GM13976 (cell line): ENCODE measurements around the gene KRT71.

Source experiments
- DNase-seq: peaks from one replicate; pipeline ENCODE4 v3.0.0; 2012; ENCODE audit warnings: low spot score
- in situ Hi-C: fragments of 300-500 bp; cut with MboI; formaldehyde crosslinking; loops from one replicate; pipeline ENCODE4 v1.12.0; 2022; ENCODE audit warnings: low sequenced_read_pairs, mixed read lengths, inconsistent platforms; ENCODE audit not compliant: unreplicated experiment
- TF ChIP-seq, protein P1 (sequence below): IDR thresholded peaks from 2 replicates; pipeline ENCODE4 v1.5.1; 2012; ENCODE audit warnings: borderline replicate concordance, mild to moderate bottlenecking; ENCODE audit not compliant: insufficient read depth; ENCODE audit errors: extremely low read depth, missing control alignments, control extremely low read depth

Gene KRT71

DNA sequence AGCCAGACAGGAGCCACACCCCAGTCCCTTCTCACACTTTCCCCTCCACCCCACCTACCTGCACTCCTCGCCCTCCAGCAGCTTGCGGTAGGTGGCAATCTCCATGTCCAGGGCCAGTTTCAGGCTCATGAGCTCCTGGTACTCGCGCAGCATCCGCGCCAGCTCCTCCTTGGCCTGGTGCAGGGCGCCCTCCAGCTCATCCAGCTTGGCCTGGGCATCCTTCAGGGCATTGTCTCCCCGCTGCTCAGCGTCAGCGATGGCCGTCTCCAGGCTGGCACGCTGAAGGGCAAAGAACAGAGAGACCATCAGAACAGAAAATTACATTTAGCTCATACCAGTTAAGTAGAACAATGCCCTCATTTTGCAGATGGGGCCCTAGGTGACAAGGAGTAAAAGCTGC, 15.2 kb upstream of the KRT71 start:
- in situ Hi-C loops, result no loop called here
- TF ChIP-seq, protein P1, sequence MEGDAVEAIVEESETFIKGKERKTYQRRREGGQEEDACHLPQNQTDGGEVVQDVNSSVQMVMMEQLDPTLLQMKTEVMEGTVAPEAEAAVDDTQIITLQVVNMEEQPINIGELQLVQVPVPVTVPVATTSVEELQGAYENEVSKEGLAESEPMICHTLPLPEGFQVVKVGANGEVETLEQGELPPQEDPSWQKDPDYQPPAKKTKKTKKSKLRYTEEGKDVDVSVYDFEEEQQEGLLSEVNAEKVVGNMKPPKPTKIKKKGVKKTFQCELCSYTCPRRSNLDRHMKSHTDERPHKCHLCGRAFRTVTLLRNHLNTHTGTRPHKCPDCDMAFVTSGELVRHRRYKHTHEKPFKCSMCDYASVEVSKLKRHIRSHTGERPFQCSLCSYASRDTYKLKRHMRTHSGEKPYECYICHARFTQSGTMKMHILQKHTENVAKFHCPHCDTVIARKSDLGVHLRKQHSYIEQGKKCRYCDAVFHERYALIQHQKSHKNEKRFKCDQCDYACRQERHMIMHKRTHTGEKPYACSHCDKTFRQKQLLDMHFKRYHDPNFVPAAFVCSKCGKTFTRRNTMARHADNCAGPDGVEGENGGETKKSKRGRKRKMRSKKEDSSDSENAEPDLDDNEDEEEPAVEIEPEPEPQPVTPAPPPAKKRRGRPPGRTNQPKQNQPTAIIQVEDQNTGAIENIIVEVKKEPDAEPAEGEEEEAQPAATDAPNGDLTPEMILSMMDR, result no peak
- no peak for DNase-seq

DNA sequence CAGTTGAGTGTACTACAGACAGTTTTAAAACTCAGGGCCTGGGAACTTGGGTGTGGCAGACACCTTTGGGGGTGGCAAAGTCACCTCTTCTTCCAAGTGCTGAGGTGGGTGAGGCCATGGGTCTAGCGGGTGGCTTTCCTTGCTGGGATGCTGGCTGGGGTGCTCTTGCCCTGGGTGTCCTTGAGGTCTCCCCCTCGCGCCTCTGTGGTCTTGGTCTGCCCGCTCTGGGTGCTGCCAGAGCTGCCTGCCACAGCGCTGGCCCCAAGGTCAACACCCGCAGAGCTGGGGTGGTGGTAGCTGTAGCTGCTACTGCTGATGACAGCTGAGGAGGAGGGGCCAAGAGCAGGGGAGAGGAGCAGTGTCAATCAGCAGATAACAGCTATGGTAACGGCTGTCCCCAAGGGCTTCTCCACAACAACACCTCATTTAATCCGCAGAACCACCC, 13.9 kb upstream of the KRT71 start:
- no peak for DNase-seq
- TF ChIP-seq, protein P1, result no peak
- in situ Hi-C loops, result no loop called here

DNA sequence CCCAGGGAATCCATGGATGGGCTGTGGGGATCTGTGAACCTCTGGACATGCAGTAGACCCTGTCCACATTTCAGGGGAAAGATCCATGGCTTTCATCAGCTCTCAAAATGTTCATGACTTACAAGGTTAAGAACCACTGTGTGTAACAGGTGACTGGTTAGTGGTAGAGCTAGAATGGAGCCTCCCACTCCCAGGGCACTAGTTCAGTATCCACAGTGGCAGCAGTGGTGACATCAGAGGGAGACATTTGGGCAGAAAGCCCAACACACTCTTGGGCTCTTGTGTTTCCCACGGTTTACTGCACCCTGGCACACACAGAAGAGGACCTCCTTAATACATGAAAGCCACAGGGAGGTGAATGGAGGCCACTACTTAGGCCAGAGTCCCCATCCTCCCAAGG, 11.6 kb upstream of the KRT71 start:
- TF ChIP-seq, protein P1, result no peak
- in situ Hi-C loops, result no loop called here

DNA sequence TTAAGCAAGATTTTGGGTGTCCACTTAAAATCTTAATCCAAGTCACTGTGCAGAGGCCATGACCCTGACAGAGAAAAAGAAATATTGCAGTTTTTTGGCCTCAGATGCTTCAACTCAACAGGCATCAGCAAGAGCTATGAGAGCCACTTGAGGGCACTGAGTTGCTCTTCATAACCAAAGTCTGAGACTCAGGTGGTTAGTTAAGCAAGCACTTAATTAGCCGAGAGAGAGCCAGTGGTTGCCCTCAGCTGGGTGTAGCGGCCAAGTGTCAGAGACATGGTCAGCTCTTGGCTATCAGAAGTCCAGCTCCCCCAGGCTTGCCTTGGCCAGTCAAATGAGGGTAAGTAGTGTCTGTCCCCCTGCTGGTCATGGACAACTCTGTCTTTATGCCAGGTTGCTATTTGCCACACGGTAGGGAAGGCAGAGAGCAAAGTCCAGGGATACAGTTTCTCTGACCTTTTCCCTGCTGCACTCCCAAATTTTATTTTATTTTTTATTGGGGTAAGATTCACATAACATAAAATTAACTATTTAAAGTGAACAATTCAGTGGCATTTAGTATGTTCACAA, 9.0 kb upstream of the KRT71 start:
- DNase-seq, result no peak

More for the DNA sequence above, 11.6 kb upstream of the KRT71 start:
- no peak for DNase-seq

DNA sequence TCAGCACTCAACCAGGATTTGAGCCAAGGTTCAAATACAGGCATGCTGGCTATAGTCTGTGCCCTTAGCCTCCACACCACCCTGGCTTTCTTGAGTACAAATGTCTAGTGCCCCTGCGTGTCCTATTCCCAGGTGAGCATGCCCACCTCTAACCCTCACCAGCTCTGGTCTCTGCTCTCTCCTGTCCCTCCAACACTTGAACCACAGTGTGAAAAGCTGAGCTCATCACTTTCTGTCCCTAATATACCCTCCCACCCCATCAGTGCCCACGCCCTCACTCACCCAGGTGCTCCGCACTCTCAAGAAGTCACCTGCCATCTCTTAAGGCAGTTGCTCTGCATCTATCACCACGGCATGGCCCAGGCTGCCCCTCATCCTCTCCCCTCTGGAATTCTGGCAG, 7.0 kb upstream of the KRT71 start:
- TF ChIP-seq, protein P1, result no peak
- DNase-seq, result no peak
- in situ Hi-C loops, result no loop called here

More for the DNA sequence above, 9.0 kb upstream of the KRT71 start:
- in situ Hi-C loops, result no loop called here
- TF ChIP-seq, protein P1, result no peak

DNA sequence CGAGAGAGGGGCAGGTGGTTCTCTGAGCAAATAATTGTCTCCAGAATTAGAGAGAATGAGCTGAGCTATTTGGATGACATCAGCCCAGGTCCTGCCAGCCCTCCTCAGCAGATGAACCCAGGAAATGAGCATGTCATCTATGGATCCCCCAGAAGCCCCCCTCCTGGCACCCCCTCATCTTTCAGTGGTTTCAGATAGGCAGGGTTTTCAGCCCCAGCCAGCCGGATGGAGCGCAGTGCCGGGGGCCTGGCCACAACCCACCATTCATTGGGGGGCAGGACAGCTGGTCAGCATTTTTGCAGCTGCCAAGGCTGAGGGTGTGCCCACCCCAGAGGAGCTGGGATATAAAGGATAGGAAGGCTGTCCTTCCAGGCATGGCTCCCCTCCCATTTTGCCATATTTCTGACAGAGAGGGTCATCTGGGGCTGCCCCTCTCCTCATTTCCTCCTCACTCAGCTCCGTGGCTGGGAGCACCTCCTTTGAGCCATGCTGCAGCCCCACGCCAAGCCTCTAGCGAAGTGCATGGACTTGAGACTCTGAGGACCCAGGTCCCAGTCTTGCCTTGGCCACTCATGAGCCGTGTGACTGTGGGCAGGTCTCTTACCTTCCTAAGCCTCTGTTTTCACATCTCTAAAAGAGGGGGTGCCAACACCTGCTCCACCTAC, 6.0 kb upstream of the KRT71 start:
- TF ChIP-seq, protein P1, result no peak
- in situ Hi-C loops, result no loop called here
- DNase-seq, result no peak
